ENCODE measurements around the gene COL2A1. TPM values are rescaled to one million over a fixed set of nuclear protein-coding genes. Genes with fewer than 3 reads are reported as not detected.
A peak's percentile ranks its signal among the peaks of the same experiment; 100 is the strongest.

The COL2A1 gene
- total RNA-seq, 4 donors from 2014 or later = not detected

DNA sequence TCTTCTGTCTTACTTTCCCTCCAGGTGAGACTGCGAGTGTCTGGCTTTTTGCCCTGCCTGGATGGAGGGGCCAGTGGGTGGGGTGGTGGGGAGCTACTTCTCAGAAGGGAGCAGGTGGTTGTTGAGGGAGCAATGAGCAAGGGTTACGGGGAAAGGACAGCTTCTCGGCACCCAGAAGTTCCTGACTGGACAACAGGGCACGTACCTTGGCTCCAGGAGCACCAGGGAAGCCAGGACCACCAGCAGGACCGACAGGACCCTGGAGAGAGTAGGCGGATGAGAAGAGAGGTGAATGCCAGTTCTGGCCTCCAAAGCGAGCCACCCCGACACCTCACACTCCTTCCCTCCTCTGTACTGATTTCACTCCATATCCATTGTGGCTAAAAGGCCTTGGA is 15.3 kb downstream of the COL2A1 start:
- DNase-seq (ENCODE audit: low spot score in 2 of 2) = peak; percentile 40 to 42
- no peak overlapping the region for H3K4me3 ChIP-seq
- H3K27ac ChIP-seq = no peak overlapping the region
- WGBS = 95% methylated on average over 8 of the region's 8 CpGs
- H3K4me1 ChIP-seq = peaks cover 4% of the 10 kb centered on the region
- TF ChIP-seq POLR2AphosphoS5 (IDR thresholded peaks at IDR 0.05) (no peak), POLR2A (IDR thresholded peaks at IDR 0.05) (no peak), EP300 (IDR thresholded peaks at IDR 0.05) (no peak)
- TF ChIP-seq, protein P1, sequence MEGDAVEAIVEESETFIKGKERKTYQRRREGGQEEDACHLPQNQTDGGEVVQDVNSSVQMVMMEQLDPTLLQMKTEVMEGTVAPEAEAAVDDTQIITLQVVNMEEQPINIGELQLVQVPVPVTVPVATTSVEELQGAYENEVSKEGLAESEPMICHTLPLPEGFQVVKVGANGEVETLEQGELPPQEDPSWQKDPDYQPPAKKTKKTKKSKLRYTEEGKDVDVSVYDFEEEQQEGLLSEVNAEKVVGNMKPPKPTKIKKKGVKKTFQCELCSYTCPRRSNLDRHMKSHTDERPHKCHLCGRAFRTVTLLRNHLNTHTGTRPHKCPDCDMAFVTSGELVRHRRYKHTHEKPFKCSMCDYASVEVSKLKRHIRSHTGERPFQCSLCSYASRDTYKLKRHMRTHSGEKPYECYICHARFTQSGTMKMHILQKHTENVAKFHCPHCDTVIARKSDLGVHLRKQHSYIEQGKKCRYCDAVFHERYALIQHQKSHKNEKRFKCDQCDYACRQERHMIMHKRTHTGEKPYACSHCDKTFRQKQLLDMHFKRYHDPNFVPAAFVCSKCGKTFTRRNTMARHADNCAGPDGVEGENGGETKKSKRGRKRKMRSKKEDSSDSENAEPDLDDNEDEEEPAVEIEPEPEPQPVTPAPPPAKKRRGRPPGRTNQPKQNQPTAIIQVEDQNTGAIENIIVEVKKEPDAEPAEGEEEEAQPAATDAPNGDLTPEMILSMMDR (IDR thresholded peaks at IDR 0.05) = no peak
- H3K9me3 ChIP-seq = no peaks in the 10 kb centered on the region
- no peaks in the 10 kb centered on the region for H3K27me3 ChIP-seq
- H3K36me3 ChIP-seq = no peaks in the 10 kb centered on the region

DNA sequence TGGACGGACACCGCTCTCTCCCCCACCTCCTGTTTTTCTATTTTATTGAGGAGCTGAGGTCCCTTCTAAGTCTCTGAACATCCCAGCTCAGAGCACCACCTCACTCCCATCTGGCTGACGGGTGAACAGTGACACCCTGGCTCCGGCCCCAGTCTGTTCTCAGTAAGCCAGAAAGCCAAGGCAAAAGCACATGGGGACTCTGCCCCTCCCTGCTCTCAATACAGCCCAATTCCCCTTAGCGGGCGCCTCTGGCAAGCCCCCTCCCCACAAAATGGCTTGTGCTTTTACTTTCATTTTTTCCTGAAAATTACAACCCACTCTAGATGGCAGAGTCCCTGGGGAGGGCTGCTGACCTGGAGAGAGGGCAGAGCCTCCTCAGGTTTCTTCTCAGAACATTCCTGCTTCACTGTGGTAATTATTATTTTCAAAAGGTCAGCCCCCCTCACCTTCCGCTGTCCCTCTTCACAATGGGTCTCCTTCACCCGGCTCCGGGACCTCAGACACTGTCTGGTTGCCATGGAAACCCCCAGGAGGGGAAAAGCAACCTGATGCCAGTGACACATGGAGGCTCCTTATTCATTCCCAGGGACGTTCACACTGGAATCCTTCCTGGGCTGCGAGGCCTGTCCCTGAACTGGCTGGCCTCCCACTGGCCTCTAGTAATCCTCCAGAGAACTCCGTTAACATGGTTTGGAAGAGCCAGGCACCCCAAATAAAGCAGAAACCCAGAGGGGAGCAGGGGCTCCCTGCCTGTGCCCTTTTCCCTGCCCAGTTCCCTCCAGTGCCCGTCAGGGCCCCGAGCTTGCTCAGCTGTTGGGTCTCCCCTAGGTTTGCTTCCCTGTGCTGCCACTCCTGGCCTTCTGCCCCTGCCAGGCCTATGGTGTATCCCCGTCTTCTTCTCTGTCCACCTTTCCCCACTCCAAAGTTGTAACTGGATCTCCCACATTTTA is 15.9 kb downstream of the COL2A1 start:
- no peak overlapping the region for H3K4me3 ChIP-seq
- no peaks in the 10 kb centered on the region for H3K27me3 ChIP-seq
- WGBS = 65% methylated on average over 15 of the region's 15 CpGs
- no peak overlapping the region for H3K27ac ChIP-seq
- H3K4me1 ChIP-seq = peaks cover 4% of the 10 kb centered on the region
- no peaks in the 10 kb centered on the region for H3K9me3 ChIP-seq
- no peak for TF ChIP-seq EP300 (IDR thresholded peaks at IDR 0.05)
- no peak for TF ChIP-seq POLR2AphosphoS5 (IDR thresholded peaks at IDR 0.05)
- TF ChIP-seq, protein P1 (IDR thresholded peaks at IDR 0.05) = no peak
- TF ChIP-seq POLR2A (IDR thresholded peaks at IDR 0.05) = no peak
- H3K36me3 ChIP-seq = no peaks in the 10 kb centered on the region
- peak; percentile 29 to 53 for DNase-seq (ENCODE audit: low spot score in 2 of 2)

- H3K36me3 ChIP-seq = no peaks in the 10 kb centered on the region
- WGBS = 80% methylated on average over 14 of the region's 14 CpGs
- no peaks in the 10 kb centered on the region for H3K9me3 ChIP-seq
- H3K27me3 ChIP-seq = no peaks in the 10 kb centered on the region
- H3K4me3 ChIP-seq = no peak overlapping the region
- peaks cover 4% of the 10 kb centered on the region for H3K4me1 ChIP-seq
- TF ChIP-seq, protein P1 (IDR thresholded peaks at IDR 0.05) = no peak
- TF ChIP-seq POLR2AphosphoS5 (IDR thresholded peaks at IDR 0.05) (no peak), POLR2A (IDR thresholded peaks at IDR 0.05) (no peak), EP300 (IDR thresholded peaks at IDR 0.05) (no peak)
- no peak overlapping the region for H3K27ac ChIP-seq
- peak; percentile 51 to 69 for DNase-seq (ENCODE audit: low spot score in 2 of 2)
These were observed 16.7 kb downstream of the COL2A1 start for GRCh38 chr12:47987411-47988072.

DNA sequence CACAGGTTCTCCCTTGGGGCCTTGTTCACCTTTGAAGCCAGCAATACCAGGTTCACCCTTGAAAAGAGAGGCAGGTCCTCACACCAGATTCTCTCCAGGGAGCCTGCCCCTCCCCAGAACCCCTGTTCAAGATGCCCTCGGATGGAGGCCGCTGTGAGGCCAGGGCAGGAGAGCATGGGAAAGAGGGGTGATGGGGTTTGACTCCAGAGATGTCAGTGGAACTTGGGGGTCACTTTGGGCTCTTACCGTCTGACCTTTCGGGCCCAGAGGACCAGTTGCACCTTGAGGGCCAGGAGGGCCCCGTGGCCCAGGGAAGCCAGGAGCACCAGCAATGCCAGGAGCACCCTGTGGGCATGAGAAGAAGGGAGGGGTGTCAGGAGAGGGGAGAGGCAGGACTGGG is 17.4 kb downstream of the COL2A1 start:
- TF ChIP-seq POLR2A (IDR thresholded peaks at IDR 0.05) (no peak), EP300 (IDR thresholded peaks at IDR 0.05) (no peak), POLR2AphosphoS5 (IDR thresholded peaks at IDR 0.05) (no peak)
- TF ChIP-seq, protein P1 (IDR thresholded peaks at IDR 0.05) = no peak
- Histone ChIP-seq H3K27me3 (peaks cover 4% of the 10 kb centered on the region), H3K4me3 (no peak overlapping the region), H3K27ac (no peak overlapping the region), H3K9me3 (no peaks in the 10 kb centered on the region), H3K4me1 (peaks cover 4% of the 10 kb centered on the region), H3K36me3 (no peaks in the 10 kb centered on the region)
- DNase-seq (ENCODE audit: low spot score in 2 of 2) = peak in 1 of 2 donors; percentile 20
- WGBS = 90% methylated on average over 5 of the region's 5 CpGs

- no peak overlapping the region for H3K4me3 ChIP-seq
- no peak for TF ChIP-seq POLR2A (IDR thresholded peaks at IDR 0.05)
- TF ChIP-seq EP300 (IDR thresholded peaks at IDR 0.05) = no peak
- H3K36me3 ChIP-seq = no peaks in the 10 kb centered on the region
- 96% methylated on average over 7 of the region's 8 CpGs for WGBS
- DNase-seq (ENCODE audit: low spot score in 2 of 2) = no peak
- no peaks in the 10 kb centered on the region for H3K9me3 ChIP-seq
- H3K27ac ChIP-seq = no peak overlapping the region
- H3K4me1 ChIP-seq = peaks cover 4% of the 10 kb centered on the region
- peaks cover 6% of the 10 kb centered on the region for H3K27me3 ChIP-seq
These were observed 18.0 kb downstream of the COL2A1 start for GRCh38 chr12:47986291-47986660.
